K562 (cell line): ENCODE measurements around the gene C1orf74. TPM values are rescaled to one million over a fixed set of nuclear protein-coding genes. Genes with fewer than 3 reads are reported as not detected.

Source experiments
- ATF7 ChIP-seq: fragments of 450-650 bp; IDR thresholded peaks from 2 replicates; pipeline ENCODE4 v1.7.1; 2014; ENCODE audit warnings: mild to moderate bottlenecking, moderate library complexity
- BACH1 ChIP-seq: fragments of 200-800 bp; sonication (Bioruptor generic); IDR thresholded peaks from 2 replicates; pipeline ENCODE4 v1.6.1; 2016; ENCODE audit warnings: missing genetic modification characterization, missing compliant biosample characterization
- FOXM1 ChIP-seq, 2 experiments: fragments of 450-650 bp in 1 of 2; sonication (generic) in 1 of 2; formaldehyde crosslinking in 1 of 2; IDR thresholded peaks; 2 replicates each; pipeline versions ENCODE4 v1.6.1 to v1.9.0; 2017 to 2022; ENCODE audit warnings: low read depth in 2 of 2, mild to moderate bottlenecking in 2 of 2, missing genetic modification reagents in 1 of 2, moderate library complexity in 1 of 2
- NFE2 ChIP-seq: IDR thresholded peaks from 2 replicates; pipeline ENCODE4 v1.6.1; 2014; ENCODE audit warnings: antibody characterized with exemption, low read depth
- NR2C1 ChIP-seq, 2 experiments: fragments of 450-650 bp; IDR thresholded peaks; 2 replicates each; pipeline ENCODE4 v1.6.1; 2017; ENCODE audit warnings: mild to moderate bottlenecking in 2 of 2, antibody characterized with exemption in 1 of 2, inconsistent platforms in 1 of 2, missing compliant biosample characterization in 1 of 2, missing genetic modification characterization in 1 of 2
- PCBP1 ChIP-seq: fragments of 200-400 bp; formaldehyde crosslinking; IDR thresholded peaks from 2 replicates; pipeline ENCODE4 v1.6.1; 2018; ENCODE audit warnings: mild to moderate bottlenecking, low read depth, low read length; ENCODE audit not compliant: poor library complexity, severe bottlenecking
- POLR2G ChIP-seq: fragments of 200-400 bp; formaldehyde crosslinking; IDR thresholded peaks from 2 replicates; pipeline ENCODE4 v1.6.1; 2017; ENCODE audit warnings: low read depth, mild to moderate bottlenecking, antibody characterized with exemption, low read length, moderate library complexity
- POLR2H ChIP-seq: IDR thresholded peaks from 2 replicates; pipeline ENCODE4 v1.6.1; 2016; ENCODE audit warnings: missing genetic modification characterization, low read depth, mild to moderate bottlenecking, control low read depth, missing compliant biosample characterization, moderate library complexity
- PPARD ChIP-seq: fragments of 250-450 bp; sonication (Bioruptor Pico); IDR thresholded peaks from 2 replicates; pipeline ENCODE4 v1.8.0; 2022; ENCODE audit warnings: inconsistent platforms, mild to moderate bottlenecking, moderate library complexity
- PTRF ChIP-seq: fragments of 450-650 bp; IDR thresholded peaks from 2 replicates; pipeline ENCODE4 v1.6.1; 2016; ENCODE audit warnings: mild to moderate bottlenecking, missing genetic modification characterization, missing compliant biosample characterization
- SRSF9 ChIP-seq: fragments of 200-400 bp; formaldehyde crosslinking; IDR thresholded peaks from 2 replicates; pipeline ENCODE4 v1.6.1; 2017; ENCODE audit warnings: low read depth, low read length, borderline replicate concordance
- ZNF165 ChIP-seq: fragments of 250-450 bp; sonication (Bioruptor Pico); IDR thresholded peaks from 2 replicates; pipeline ENCODE4 v1.4.0; 2020; ENCODE audit warnings: borderline replicate concordance
- ZNF586 ChIP-seq: fragments of 450-650 bp; formaldehyde crosslinking; conservative IDR thresholded peaks from 2 replicates; pipeline ENCODE4 v1.4.0; 2020; ENCODE audit warnings: mild to moderate bottlenecking, moderate library complexity
- ZNF79 ChIP-seq: fragments of 250-450 bp; sonication (Bioruptor Pico); IDR thresholded peaks from 2 replicates; pipeline ENCODE4 v1.4.0; 2020; ENCODE audit warnings: low read depth, mild to moderate bottlenecking, moderate library complexity
- polyA plus RNA-seq, 8 experiments: library from polyadenylated mRNA; depleted of rRNA in 4 of 8; stranded (reverse) in 5 of 8; unstranded in 3 of 8; fragments of >200 nt; fragmentation: Nextera tagmentation in 2 of 8; fragmentation: Illumina TruSeq in 1 of 8; extraction: Ambion mirVana in 2 of 8; extraction: Trizol in 1 of 8; gene quantifications; 2 replicates each; pipeline versions ENCODE4 v1.2.1 to v1.2.3, GENCODE V29; 2011 to 2014; ENCODE audit warnings: inconsistent platforms in 1 of 8, missing spikeins in 1 of 8
- total RNA-seq, 7 experiments: library from RNA; depleted of rRNA in 6 of 7; stranded (reverse); fragments of >200 nt in 6 of 7; fragmentation: Illumina TruSeq in 2 of 7; extraction: Trizol in 2 of 7; gene quantifications; 2 replicates each; pipeline versions ENCODE4 v1.2.1 to v1.2.3, GENCODE V29; 2011 to 2021; ENCODE audit warnings: low replicate concordance in 1 of 7
- TF ChIP-seq, protein P1 (sequence below), 2 experiments: fragments of 450-650 bp in 1 of 2; sonication (generic) in 1 of 2; formaldehyde crosslinking in 1 of 2; IDR thresholded peaks in 1 of 2; conservative IDR thresholded peaks in 1 of 2; 2 replicates each; pipeline versions ENCODE4 v1.6.1 to v1.8.1; 2016 to 2023; ENCODE audit warnings: mild to moderate bottlenecking in 2 of 2, moderate library complexity in 2 of 2, inconsistent platforms in 1 of 2, missing genetic modification reagents in 1 of 2
- TF ChIP-seq, protein P2 (sequence below), 3 experiments: fragments of 200-800 bp in 1 of 3; fragments of 250-450 bp in 1 of 3; fragments of 450-650 bp in 1 of 3; sonication (Bioruptor Pico) in 1 of 3; sonication (Bioruptor generic) in 1 of 3; formaldehyde crosslinking in 1 of 3; IDR thresholded peaks; 2 replicates each; pipeline versions ENCODE4 v1.6.1 to v1.8.0; 2016 to 2022; ENCODE audit warnings: mild to moderate bottlenecking in 2 of 3, missing genetic modification characterization in 2 of 3, missing compliant biosample characterization in 1 of 3, moderate library complexity in 1 of 3
- TF ChIP-seq, protein P3 (sequence below): fragments of 250-450 bp; sonication (Bioruptor Pico); IDR thresholded peaks from 2 replicates; pipeline ENCODE4 v1.8.0; 2022; ENCODE audit warnings: inconsistent platforms

The C1orf74 gene
- total and polyA plus RNA-seq, 9 of the 15 experiments (the other 6 are each of a cell fraction or from before 2014, with no cell fraction given) = 4.0 to 7.6 (median 5.7) TPM

DNA sequence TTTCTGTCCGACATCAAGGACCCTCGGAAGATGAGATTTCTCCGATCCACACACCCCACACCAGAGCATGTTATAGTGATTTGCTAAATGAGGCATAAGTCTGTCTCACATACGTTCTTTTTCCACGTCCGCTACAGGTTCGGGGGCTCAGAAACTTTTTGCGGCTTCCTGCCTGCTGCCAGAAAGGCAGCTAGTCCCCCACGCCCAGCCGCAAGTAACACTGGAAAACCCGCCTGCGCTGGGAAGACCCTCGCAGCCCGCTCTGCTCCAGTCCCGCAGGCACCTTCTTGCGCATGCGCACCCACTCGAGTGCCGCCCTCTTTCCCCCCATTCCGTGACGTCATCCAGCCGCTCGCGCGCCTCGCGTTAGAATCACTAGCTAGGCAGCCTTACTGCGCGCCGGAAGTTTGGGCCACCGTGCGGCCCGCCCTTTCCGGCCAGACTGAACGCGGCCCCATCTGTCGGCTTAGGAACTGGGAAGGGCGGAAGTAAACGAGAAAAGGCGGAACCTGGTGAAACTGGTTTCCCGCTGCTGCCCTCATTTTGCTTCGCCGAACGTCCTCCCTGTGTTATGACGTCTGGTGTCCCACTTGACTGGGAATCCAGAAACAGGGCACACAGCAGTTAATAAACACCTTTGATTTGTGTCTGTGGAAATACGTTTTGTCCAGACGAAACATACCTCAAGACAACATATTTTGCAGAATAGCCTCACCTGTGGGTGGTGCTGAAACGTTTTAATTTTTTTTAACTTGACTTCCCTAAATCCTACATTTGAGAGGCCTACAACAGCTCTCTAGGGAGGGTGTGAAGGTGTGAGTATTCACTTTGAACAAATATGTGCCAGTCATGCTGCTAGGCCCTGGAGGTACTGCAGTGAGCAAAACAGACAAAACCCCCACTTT, at the start of gene C1orf74 (continued):
- TF ChIP-seq ZNF165 (CRISPR knock-in tag) (peak; percentile 39; the same call in 1 of the 2 replicates), ZNF79 (0 out of 2 replicates have a peak, but pooled peaks have one; percentile 3), PPARD (CRISPR knock-in tag) (no peak), FOXM1 (IDR thresholded peaks at IDR 0.05; ENCODE audit: low read depth) (peak; percentile 34; the same call in 1 of the 2 replicates), FOXM1 (CRISPR knock-in tag; IDR thresholded peaks at IDR 0.05; ENCODE audit: low read depth) (0 out of 2 replicates have a peak, but pooled peaks have one; percentile 33), ZNF586 (CRISPR knock-in tag) (no peak), POLR2G (peak; percentile 93), PCBP1 (no peak), ATF7 (peak; percentile 99), NFE2 (peak; percentile 21; the same call in 1 of the 2 replicates), NR2C1 (IDR thresholded peaks at IDR 0.05) (peak; percentile 67), NR2C1 (tag; IDR thresholded peaks at IDR 0.05) (peak; percentile 81; the same call in 1 of the 2 replicates), POLR2H (peak; percentile 90), PTRF (peak; percentile 43; the same call in 1 of the 2 replicates), SRSF9 (no peak), BACH1 (tag) (peak; percentile 78; the same call in 1 of the 2 replicates)
- TF ChIP-seq, protein P1, sequence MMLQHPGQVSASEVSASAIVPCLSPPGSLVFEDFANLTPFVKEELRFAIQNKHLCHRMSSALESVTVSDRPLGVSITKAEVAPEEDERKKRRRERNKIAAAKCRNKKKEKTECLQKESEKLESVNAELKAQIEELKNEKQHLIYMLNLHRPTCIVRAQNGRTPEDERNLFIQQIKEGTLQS (IDR thresholded peaks at IDR 0.05) = peak; percentile 100
- TF ChIP-seq, protein P1 (CRISPR knock-in tag; conservative IDR thresholded peaks at IDR 0.05) = peak; percentile 75
- TF ChIP-seq, protein P2, sequence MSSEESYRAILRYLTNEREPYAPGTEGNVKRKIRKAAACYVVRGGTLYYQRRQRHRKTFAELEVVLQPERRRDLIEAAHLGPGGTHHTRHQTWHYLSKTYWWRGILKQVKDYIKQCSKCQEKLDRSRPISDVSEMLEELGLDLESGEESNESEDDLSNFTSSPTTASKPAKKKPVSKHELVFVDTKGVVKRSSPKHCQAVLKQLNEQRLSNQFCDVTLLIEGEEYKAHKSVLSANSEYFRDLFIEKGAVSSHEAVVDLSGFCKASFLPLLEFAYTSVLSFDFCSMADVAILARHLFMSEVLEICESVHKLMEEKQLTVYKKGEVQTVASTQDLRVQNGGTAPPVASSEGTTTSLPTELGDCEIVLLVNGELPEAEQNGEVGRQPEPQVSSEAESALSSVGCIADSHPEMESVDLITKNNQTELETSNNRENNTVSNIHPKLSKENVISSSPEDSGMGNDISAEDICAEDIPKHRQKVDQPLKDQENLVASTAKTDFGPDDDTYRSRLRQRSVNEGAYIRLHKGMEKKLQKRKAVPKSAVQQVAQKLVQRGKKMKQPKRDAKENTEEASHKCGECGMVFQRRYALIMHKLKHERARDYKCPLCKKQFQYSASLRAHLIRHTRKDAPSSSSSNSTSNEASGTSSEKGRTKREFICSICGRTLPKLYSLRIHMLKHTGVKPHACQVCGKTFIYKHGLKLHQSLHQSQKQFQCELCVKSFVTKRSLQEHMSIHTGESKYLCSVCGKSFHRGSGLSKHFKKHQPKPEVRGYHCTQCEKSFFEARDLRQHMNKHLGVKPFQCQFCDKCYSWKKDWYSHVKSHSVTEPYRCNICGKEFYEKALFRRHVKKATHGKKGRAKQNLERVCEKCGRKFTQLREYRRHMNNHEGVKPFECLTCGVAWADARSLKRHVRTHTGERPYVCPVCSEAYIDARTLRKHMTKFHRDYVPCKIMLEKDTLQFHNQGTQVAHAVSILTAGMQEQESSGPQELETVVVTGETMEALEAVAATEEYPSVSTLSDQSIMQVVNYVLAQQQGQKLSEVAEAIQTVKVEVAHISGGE (CRISPR knock-in tag; IDR thresholded peaks at IDR 0.05) = peak in 1 of 3 experiments; percentile 92; a peak in 2 of 6 replicates
- TF ChIP-seq, protein P3, sequence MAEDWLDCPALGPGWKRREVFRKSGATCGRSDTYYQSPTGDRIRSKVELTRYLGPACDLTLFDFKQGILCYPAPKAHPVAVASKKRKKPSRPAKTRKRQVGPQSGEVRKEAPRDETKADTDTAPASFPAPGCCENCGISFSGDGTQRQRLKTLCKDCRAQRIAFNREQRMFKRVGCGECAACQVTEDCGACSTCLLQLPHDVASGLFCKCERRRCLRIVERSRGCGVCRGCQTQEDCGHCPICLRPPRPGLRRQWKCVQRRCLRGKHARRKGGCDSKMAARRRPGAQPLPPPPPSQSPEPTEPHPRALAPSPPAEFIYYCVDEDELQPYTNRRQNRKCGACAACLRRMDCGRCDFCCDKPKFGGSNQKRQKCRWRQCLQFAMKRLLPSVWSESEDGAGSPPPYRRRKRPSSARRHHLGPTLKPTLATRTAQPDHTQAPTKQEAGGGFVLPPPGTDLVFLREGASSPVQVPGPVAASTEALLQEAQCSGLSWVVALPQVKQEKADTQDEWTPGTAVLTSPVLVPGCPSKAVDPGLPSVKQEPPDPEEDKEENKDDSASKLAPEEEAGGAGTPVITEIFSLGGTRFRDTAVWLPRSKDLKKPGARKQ (CRISPR knock-in tag) = peak; percentile 80; the same call in 1 of the 2 replicates
